UCSD-AML1 (cell line): Measurements from ENCODE around the gene ADAR.
A peak's percentile ranks its signal among the peaks of the same experiment; 100 is the strongest.

Source experiments
- DNase-seq: peaks from one replicate; lab custom pipeline; 2025; ENCODE audit not compliant: unreplicated experiment; lab: John Stamatoyannopoulos, UW

The ADAR gene

DNA sequence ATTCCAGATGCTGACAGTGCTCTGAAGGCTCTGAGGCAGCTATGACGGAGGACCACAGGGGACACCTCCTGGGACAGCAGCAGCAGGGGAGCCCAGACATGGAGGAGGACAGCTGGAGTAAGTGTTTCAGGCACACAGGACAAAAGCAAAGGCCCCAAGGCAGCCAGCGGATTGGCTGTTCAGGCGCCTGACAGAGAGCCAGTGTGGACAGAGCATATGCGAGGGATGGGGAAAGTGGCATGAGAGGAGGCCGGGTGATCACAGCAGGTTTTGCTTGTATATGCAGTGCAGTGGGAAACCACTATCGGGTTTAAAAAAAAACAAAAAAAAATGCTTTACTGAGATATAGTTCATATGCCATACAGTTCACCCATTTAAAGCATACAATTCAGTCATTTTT is 21.3 kb downstream of the ADAR start:
- no peak for DNase-seq

DNA sequence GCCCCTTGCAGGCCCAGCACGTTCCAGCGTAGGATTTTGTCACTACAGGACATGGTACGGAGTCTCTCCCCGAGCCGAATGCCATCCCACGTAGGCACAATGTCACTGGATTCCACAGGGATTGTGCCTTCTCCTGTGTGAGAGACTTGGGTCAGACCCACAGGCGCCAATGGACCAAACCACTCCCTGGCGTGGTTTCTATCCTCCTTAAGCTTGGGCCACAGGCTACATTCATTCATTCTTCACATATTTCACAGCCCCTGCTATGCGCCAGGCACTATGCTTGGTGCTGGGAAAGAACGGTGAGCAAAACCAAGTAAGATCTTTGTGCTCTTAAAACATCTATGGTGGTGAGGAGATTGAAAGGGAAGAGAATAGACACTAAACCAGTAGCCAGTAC is 21.8 kb downstream of the ADAR start:
- no peak for DNase-seq

DNA sequence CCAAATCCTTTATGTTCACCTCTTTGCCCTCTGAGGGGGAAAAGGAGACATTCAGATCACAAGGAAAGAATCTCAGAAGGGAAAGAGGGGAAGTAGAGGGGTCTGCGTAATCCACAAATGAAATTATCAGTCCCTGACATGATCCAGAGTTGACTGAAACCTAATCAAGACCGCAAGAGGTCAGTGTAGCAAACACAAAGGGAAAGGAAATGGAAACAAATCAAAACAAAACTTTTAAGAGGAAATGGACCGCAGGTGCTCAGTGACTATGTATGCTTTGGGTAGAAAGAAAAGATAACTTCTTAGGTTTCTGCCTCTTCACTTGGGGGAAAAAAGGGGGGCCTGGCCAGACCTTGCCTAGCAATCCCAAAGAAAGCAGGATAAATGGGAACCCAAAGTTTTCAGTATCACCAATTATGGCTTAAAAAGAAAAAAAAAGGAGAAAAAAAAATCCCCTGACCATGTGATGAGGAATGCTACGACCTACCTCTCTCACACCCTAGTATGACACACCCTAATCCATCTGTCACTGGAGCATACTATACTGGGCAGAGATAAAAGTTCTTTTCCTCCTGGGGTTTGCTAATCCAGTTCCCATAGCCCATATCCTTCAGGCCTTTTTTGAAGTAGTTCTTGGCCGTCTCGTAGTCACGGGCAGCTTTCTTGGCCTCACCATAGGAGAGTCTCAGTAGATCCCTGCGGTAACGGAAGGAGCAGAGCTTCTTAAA is 23.6 kb downstream of the ADAR start:
- no peak for DNase-seq

DNA sequence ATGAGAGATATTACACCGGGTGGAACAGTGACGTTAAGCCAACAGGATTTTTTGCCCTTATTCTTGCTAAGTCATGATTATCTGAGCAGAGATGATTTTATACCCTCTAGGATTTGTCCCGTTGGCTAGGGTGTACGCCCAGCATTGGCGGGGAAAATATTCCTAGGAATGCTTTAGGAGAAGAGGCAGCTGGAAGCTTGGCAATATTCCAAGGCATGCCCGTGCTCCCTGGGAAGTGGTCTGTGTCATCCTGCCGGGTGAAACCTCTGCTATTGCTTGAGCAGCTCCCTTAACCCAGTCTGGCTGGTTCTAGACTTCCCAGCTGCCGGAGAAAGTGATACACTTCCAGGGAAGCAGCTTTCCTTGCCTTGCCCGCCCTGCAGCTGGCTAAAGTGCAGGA is 24.2 kb downstream of the ADAR start:
- no peak for DNase-seq

DNA sequence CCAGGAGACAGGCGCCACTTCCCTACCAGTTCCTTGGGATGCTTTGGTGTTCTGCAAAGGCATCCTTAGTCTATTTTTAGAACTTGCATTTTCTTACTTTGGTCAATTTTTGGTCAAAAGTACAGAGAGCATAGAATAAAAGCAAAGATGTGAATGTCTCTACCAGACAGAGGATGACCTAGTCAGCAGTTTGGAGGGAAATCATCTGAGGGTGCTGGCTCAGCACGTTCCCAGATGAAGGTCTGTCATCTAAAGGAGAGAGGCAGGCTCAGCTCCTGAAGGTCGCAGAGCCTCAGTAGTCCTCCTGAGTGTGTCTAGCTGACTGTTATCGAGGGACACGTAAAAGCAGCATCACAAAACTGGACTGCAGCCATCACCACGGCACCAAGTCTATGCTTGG is 25.1 kb downstream of the ADAR start:
- no peak for DNase-seq

DNA sequence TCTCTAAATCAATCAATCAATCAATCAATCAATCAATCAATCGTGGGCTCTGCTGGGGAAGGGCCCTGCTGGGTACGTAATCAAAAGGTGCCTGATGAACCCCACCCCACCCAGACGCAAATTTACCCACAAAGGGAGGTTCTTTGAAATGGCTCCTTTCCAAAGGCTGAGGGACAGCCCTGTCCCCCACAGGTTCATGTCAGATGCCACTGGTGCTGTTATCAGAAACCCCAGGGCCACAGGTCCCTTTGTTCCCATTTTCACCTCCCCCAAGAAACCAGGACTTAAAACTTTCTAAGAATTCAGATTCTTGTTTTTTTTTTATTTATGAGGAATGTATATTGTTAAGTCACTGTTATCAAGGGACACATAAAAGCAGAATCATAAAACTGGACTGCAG is 26.2 kb downstream of the ADAR start:
- DNase-seq: no peak

DNA sequence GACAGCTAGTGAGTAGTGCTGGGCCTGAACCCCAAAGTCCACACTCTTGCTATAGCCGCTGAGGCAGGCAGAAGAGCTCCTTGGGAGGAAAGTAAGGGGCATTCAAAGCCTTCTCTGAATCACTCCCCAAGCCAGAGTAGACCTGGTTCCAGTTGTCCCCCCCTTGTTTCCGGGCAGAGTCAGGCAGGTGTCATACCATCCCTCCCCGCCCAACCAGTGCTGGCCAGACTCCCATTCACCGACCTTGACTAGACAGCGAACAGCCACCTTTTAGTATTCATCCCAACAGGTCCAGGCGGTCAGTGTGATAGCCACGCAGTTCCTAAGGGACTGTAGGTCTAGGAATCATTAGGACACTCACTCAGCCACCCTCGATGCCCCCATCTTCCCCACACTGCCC is 28.6 kb downstream of the ADAR start:
- DNase-seq: no peak

DNA sequence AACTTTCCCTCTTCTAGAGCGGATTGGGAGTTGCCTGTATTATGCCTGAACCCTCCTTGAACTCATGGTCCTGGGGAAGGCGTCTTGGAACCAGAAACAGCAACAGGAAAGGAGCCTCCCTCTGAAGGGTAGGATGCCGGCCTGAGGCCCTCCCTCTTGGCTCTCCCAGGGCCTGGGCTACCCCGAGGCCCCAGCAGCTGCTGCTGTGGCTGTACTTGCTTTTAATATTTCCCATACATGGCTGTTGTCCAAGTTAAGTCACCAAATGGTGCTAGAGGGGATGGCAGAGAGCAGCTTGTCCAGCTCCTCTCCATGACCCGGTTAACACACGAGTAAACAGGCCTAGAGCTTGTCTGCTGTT is 29.9 kb downstream of the ADAR start:
- no peak for DNase-seq

DNA sequence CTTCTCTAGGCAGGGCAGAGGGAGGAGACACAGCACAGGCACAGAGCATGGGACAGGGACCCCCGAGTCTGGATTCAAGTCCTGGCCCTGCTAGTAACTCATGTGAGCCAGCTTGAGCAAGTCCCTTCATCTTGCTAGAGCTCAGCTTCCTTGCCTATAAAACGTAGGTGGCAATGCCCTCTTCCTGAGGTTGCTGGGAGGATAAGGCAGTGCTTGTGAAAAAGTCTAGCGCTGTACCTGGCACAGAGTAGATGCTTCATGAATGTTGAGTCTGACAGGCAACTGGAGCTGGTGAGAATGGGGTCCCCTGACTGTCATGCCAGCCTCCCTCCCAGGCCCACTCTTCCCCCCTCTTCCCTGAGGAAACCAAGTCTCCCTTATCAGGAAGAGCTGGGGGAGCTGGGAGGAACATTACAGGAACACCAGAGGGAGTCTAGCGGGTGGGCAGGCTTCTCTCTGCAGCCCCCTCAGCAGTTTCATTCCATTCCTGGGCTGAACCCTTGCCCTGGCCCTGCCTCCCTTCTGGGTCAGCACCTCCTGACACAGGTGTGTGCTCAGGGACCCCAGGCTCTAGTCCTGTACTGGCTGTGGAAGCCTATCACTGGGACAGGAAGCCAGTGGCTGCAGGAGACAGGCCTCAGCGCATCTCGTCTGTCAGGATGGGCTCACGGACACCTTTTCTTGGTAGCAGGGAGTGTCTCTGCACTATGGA is 30.5 kb downstream of the ADAR start:
- DNase-seq: no peak

DNA sequence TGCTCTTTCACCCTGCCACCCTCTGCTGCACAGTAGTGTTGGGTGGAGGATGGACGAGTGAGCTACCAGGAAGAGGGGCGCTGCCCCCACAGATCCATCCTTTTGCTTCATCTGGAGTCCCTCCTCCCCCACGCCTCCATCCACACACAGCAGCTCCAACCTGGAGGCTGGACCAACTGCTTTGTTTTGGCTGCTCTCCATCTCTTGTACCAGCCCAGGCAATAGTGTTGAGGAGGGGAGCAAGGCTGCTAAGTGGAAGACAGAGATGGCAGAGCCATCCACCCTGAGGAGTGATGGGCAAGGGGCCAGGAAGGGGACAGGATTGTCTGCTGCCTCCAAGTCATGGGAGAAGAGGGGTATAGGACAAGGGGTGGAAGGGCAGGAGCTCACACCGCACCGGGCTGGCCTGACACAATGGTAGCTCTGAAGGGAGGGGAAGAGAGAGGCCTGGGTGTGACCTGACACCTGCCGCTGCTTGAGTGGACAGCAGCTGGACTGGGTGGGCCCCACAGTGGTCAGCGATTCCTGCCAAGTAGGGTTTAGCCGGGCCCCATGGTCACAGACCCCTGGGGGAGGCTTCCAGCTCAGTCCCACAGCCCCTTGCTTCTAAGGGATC is 31.9 kb downstream of the ADAR start:
- DNase-seq: no peak

DNA sequence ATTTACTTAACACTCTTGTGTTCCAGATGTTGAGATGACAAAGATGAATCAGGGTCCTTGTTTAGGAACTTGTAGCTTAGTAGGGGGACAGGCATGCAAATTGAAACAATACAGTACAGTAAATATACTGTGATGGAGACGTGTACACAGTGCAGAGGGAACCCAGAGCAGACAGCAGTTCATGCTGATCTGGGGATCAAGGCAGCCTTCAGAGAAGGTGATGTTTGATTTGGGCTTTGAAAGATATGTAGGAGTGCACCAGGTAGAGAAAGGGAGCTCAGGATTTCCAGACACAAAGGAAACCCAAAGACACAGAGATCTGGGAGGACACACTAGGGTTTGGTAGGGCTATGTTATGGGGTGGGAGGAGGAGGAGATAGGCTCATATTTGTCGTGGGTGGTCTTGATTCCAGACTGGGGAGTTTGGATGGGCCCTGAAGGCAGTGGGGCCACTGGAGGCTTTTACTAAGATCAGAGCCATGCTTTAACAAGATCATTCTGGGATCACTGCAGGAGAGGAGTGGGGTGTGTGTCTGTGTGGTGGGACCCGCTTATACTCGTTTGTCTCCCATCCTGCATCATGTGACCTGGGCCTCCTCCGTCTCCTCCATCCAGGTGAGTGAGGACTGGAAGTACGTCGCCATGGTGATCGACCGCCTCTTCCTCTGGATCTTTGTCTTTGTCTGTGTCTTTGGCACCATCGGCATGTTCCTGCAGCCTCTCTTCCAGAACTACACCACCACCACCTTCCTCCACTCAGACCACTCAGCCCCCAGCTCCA is 32.6 kb downstream of the ADAR start:
- DNase-seq: no peak

DNA sequence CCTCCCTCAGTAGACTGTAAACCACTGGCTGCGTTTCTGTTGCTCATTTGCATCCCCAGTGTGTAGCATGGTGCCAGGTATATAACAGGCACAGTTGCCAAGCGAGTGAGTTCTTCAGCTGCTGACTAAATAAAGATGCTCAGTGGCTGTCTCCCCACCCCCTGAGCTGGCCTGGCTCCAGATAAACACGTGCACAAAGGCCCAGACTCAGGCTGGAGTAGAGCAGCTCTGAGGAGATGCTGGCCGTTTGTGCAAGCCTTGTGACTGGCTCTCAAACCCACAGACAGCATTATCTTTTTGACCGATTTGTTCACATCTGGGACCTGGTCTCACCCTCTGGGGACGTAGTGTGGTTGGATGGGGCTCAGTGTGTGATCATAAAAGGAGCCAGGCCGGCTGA is 33.3 kb downstream of the ADAR start:
- DNase-seq: no peak

DNA sequence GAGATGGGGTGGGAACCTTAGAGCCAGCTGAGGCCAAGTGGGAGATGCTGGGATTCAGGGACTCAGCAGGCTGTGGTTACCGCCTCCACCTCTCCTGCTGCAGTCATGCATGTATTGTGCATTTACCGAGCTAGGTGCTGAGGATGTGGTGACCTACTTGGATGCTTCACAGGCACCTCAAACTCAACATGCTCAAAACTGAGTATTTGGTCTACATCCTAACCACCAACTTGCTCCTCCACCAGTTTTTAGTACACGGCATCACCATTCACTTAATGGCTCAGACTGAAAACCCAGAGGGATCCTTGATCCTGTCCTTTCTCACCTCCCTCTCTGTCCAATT is 34.8 kb downstream of the ADAR start:
- no peak for DNase-seq

DNA sequence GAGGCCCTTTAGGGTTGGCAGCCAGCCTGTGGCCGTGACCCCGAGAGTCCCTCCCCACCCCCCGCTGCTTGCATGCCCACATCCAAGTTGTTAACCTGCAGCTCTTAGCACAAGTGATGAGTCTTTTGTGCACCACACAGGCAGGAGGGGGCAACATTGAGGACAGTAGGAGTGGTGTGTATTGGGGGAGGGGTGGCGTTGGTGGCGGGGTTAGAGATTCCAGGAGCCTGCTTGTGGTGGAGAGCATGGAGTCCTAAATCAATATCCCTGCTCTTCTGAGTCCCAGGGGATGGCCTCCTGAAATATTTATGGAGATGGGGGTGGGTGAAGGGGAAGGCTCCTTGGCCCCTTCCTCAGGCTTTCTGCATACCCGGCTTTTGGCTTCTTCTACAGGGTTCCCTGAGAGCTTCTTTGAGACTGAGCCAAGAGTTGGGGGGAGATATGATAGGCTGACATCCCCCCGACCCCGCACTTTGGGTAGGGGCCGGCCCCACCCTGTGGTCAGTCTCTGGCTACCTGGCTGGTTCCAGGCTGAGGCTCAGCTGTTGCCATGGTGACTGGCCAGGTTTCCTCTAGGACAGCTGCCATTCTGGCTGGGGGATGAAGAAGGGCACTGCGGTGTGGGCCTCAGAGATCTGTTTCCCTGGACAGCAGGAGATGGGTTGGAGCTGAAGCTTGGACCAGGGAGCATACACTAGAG is 35.4 kb downstream of the ADAR start:
- DNase-seq: no peak

DNA sequence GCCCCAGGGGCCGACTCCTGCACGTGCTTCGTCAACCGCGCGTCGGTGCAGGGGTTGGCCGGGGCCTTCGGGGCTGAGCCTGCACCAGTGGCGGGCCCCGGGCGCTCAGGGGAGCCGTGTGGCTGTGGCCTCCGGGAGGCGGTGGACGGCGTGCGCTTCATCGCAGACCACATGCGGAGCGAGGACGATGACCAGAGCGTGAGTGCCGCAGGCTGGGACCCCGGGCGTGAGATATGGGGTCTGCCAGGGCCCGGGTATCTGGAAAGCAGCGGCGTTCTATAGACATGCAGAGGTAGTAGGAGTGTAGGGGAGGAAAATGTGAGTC is 36.1 kb downstream of the ADAR start:
- DNase-seq: no peak

DNA sequence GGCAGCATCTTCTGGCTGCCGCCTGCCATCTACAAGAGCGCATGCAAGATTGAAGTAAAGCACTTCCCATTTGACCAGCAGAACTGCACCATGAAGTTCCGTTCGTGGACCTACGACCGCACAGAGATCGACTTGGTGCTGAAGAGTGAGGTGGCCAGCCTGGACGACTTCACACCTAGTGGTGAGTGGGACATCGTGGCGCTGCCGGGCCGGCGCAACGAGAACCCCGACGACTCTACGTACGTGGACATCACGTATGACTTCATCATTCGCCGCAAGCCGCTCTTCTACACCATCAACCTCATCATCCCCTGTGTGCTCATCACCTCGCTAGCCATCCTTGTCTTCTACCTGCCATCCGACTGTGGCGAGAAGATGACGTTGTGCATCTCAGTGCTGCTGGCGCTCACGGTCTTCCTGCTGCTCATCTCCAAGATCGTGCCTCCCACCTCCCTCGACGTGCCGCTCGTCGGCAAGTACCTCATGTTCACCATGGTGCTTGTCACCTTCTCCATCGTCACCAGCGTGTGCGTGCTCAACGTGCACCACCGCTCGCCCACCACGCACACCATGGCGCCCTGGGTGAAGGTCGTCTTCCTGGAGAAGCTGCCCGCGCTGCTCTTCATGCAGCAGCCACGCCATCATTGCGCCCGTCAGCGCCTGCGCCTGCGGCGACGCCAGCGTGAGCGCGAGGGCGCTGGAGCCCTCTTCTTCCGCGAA is 36.6 kb downstream of the ADAR start:
- no peak for DNase-seq

DNA sequence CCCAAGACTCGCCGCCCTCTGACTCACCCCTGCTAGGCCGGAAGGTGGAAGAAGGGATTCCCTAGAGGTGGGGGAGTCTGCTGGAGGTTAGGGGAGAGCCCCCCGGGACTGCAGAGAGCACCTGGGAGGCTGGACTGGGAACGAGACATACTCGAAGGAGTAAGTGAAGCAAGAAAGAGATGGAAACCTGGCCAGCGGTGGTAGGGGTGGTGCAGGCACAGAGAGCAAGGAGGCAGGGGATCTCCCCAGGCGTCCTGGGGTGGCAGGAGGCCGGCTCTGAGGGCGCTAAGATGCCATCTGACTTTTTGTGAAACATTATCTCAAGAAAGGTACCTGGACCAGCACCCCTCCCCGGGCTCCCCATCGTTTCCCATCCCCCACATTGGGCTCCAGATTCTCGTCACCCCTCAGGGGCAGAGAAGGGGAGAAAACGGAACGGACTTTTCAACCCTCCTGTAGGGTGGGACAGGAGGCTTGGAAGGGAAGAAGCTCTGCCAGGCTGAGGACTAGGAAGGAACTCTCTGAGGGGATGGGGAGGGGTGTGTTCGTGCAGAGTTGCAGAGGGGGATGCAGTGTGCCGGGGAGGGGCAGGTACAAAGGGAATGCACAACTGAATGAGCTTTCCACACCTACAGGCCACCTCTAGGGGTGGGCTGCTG is 39.7 kb downstream of the ADAR start:
- no peak for DNase-seq

DNA sequence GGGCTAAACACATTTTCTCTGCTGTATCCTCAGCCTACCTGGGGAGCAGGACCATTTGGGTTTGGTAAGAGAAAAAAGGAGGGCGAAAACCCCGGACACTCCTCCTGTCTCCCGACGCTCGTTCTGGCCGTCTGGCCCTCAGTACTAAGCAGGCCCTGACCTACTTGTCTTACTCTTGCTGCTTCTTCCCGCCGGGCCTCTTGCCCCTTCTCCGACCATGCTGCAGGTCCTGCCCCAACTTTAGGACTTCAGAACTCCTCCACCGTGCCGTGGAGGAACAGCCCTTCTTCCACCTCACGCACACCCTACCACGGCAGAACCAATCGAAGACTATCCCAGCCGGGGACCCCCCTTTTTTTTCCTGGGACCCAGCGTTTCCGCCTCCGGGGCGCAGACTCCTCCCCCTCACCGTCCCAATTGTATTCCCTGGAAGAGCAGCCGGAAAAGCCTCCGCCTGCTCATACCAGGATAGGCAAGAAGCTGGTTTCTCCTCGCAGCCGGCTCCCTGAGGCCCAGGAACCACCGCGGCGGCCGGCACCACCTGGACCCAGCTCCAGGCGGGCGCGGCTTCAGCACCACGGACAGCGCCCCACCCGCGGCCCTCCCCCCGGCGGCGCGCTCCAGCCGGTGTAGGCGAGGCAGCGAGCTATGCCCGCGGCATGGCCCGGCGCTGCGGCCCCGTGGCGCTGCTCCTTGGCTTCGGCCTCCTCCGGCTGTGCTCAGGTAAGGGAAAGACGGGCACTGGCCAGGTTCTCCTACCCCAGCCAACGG is 40.4 kb downstream of the ADAR start, which contains the start of gene CHRNB2:
CHRNB2 (plus strand) TSS at position 393 of the 771 bp plus-strand sequence; CDS start at position 660, 267 bp downstream.
- peak; percentile 69 for DNase-seq

DNA sequence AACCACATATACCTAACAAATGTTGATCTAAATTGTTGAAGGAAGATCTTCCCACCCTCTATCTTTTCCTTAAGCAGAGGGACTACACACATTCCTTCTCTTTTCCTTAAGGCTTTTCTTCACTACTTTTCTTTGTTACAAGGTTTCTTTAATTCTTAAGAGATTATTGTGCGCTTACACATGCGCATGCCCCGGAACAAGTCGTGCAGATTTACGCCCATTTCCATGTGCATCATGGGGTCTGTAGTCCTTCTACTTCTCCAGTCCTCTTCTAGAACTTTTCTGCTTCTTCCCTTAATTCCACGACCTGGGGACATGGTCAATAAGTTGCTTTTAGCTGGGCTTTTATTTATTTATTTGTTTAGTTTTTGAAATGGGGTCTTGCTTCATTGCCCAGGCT is 42.1 kb downstream of the ADAR start:
- no peak for DNase-seq
